ENCODE measurements around the gene PCDHA7.
"Not testable (repeated sequence)": the region's sequence is repeated elsewhere in the genome, so short reads cannot be mapped to it uniquely, and the experiment has no call there.

PCDHA7 gene, protein sequence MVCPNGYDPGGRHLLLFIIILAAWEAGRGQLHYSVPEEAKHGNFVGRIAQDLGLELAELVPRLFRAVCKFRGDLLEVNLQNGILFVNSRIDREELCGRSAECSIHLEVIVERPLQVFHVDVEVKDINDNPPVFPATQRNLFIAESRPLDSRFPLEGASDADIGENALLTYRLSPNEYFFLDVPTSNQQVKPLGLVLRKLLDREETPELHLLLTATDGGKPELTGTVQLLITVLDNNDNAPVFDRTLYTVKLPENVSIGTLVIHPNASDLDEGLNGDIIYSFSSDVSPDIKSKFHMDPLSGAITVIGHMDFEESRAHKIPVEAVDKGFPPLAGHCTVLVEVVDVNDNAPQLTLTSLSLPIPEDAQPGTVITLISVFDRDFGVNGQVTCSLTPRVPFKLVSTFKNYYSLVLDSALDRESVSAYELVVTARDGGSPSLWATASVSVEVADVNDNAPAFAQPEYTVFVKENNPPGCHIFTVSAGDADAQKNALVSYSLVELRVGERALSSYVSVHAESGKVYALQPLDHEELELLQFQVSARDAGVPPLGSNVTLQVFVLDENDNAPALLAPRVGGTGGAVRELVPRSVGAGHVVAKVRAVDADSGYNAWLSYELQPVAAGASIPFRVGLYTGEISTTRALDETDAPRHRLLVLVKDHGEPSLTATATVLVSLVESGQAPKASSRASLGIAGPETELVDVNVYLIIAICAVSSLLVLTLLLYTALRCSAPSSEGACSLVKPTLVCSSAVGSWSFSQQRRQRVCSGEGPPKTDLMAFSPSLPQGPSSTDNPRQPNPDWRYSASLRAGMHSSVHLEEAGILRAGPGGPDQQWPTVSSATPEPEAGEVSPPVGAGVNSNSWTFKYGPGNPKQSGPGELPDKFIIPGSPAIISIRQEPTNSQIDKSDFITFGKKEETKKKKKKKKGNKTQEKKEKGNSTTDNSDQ

DNA sequence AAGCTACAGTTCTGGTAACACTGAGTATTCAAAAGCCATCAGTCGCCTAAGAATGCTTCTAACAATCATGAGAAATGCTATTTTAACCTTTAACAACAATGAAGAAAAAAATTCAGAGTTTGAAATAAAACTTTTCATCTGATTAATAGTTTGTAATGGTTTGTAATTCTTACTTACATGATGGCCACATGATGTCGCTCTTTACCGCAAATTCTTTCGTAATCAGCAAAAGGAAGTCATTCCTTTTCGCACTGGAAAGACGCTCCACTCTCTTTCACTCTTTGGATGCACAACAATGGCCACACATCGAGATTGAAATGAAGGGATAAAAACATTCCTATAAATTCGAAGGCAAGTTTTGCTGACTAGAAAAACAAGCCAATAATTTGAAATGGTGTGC is at the start of gene PCDHA7:
PCDHA7 (plus strand) TSS at position 277 of the 400 bp plus-strand sequence; CDS start at position 392, 115 bp downstream.
- H3K27me3 ChIP-seq (ENCODE audit: control insufficient read depth, insufficient read depth, low read length): peaks cover 2% of the 10 kb centered on the region
- H3K9ac ChIP-seq (ENCODE audit: low read length): no peak within 1 kb of the TSS
- H3K27ac ChIP-seq (ENCODE audit: low read depth, low read length): no peak within 1 kb of the TSS
- no peaks in the 10 kb centered on the region for H3K4me1 ChIP-seq (ENCODE audit: control insufficient read depth, insufficient read depth, low read length)
- no peak within 1 kb of the TSS for H3K4me3 ChIP-seq (ENCODE audit: low read length)
- H3K36me3 ChIP-seq (ENCODE audit: control insufficient read depth, insufficient read depth, low read length): no peaks in the 10 kb centered on the region

DNA sequence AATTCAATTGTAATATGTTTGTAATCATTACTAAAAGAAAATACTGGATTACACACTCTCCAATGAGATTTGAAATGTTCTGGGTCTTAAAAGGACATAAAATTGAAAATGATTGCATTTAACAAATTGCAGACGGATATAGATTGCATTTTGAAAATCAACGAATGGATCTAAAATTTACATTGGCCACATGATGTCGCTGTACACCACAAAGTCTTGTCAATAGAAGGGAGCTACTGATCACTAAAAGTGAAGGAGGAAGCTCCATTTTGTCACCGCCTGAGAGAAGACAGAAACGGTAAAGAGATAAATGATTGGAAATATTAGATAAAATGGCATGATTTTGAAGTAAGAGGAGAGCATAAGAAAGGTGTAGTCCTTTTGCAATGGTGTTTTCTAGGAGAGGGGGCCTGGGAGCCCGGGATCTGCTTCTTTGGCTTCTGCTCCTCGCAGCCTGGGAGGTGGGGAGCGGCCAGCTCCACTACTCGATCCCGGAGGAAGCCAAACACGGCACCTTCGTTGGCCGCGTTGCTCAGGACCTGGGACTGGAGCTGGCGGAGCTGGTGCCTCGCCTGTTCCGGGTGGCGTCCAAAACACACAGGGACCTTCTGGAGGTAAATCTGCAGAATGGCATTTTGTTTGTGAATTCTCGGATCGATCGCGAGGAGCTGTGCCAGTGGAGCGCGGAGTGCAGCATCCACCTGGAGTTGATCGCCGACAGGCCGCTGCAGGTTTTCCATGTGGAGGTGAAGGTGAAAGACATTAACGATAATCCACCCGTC is 48.0 kb upstream of the PCDHA7 start, which contains the start of gene PCDHA1:
PCDHA1 (plus strand) TSS at position 236 of the 782 bp plus-strand sequence.
- H3K4me3 ChIP-seq (ENCODE audit: low read length): no peak within 1 kb of the TSS
- no peak within 1 kb of the TSS for H3K9ac ChIP-seq (ENCODE audit: low read length)
- no peaks in the 10 kb centered on the region for H3K27me3 ChIP-seq (ENCODE audit: control insufficient read depth, insufficient read depth, low read length)

DNA sequence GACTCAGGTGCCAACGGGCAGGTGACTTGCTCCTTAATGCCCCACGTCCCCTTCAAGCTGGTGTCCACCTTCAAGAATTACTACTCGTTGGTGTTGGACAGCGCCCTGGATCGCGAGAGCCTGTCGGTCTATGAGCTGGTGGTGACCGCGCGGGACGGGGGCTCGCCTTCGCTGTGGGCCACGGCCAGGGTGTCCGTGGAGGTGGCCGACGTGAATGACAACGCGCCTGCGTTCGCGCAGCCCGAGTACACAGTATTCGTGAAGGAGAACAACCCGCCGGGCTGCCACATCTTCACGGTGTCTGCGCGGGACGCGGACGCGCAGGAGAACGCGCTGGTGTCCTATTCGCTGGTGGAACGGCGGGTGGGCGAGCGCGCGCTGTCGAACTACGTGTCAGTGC is 46.6 kb upstream of the PCDHA7 start:
- H3K4me3 ChIP-seq (ENCODE audit: low read length); H3K27ac ChIP-seq (ENCODE audit: low read depth, low read length); H3K9ac ChIP-seq (ENCODE audit: low read length); H3K27me3 ChIP-seq (ENCODE audit: control insufficient read depth, insufficient read depth, low read length); H3K4me1 ChIP-seq (ENCODE audit: control insufficient read depth, insufficient read depth, low read length); H3K36me3 ChIP-seq (ENCODE audit: control insufficient read depth, insufficient read depth, low read length): not testable (repeated sequence)

More for the DNA sequence above, 48.0 kb upstream of the PCDHA7 start, which contains the start of gene PCDHA1:
- H3K4me1 ChIP-seq (ENCODE audit: control insufficient read depth, insufficient read depth, low read length): no peaks in the 10 kb centered on the region
- no peaks in the 10 kb centered on the region for H3K36me3 ChIP-seq (ENCODE audit: control insufficient read depth, insufficient read depth, low read length)
- H3K27ac ChIP-seq (ENCODE audit: low read depth, low read length): no peak within 1 kb of the TSS

DNA sequence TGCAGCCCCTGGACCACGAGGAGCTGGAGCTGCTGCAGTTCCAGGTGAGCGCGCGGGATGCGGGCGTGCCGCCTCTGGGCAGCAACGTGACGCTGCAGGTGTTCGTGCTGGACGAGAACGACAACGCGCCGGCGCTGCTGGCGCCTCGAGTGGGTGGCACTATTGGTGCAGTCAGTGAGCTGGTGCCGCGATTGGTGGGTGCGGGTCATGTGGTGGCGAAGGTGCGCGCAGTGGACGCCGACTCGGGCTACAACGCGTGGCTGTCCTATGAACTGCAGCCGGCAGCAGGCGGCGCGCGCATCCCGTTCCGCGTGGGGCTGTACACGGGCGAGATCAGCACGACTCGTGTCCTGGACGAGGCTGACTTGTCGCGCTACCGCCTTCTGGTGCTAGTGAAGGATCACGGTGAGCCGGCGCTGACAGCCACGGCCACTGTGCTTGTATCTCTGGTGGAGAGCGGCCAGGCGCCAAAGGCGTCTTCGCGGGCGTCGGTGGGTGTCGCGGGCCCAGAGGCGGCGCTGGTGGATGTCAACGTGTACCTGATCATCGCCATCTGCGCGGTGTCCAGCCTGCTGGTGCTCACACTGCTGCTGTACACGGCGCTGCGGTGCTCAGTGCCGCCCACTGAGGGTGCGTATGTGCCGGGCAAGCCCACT is 46.1 kb upstream of the PCDHA7 start:
- H3K4me3 ChIP-seq (ENCODE audit: low read length); H3K27me3 ChIP-seq (ENCODE audit: control insufficient read depth, insufficient read depth, low read length); H3K9ac ChIP-seq (ENCODE audit: low read length); H3K27ac ChIP-seq (ENCODE audit: low read depth, low read length); H3K4me1 ChIP-seq (ENCODE audit: control insufficient read depth, insufficient read depth, low read length); H3K36me3 ChIP-seq (ENCODE audit: control insufficient read depth, insufficient read depth, low read length): not testable (repeated sequence)

DNA sequence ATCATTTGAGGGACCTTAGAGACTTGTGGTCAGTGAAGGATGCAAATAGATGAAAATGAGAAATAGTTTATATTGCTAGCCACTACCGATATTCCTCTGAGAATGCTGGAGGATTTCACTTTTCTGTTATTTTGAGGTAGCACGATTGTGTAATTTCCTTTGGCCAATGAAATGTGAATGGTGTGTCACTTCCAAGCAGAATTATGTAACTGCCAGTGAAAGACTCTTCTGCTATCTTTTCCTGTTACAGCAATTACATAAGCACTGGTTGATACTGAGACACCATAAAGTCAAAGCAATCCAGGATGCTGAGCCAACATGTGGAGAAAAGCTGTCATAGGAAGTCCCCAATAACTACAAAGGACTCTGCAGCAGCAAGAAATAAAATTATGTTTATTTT is 43.0 kb upstream of the PCDHA7 start:
- Histone ChIP-seq H3K27me3 (ENCODE audit: control insufficient read depth, insufficient read depth, low read length) (no peaks in the 10 kb centered on the region), H3K9ac (ENCODE audit: low read length) (no peak overlapping the region), H3K4me3 (ENCODE audit: low read length) (no peak overlapping the region), H3K4me1 (ENCODE audit: control insufficient read depth, insufficient read depth, low read length) (no peaks in the 10 kb centered on the region), H3K36me3 (ENCODE audit: control insufficient read depth, insufficient read depth, low read length) (no peaks in the 10 kb centered on the region), H3K27ac (ENCODE audit: low read depth, low read length) (no peak overlapping the region)

DNA sequence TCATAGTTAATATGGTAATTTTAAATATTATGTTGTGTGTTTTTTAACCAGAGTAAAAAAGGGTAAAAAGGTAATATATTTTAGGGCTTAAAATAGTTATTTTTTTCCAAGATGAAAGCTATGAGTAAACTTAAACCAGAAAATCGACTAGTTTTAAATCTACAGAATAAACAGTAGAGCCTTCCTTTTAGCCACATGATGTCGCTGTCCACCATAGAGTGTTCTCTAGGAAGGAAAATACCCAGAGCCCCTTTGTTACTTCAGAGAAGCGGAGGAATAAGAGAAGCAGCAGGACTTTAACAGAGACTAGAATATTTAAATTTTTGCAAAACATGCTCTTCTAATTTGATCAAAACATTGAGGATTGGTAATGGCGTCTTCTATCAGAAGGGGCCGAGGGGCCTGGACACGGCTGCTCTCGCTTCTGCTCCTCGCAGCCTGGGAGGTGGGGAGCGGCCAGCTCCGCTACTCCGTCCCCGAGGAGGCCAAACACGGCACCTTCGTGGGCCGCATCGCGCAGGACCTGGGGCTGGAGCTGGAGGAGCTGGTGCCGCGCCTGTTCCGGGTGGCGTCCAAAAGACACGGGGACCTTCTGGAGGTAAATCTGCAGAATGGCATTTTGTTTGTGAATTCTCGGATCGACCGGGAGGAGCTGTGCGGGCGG is 39.3 kb upstream of the PCDHA7 start, which contains the start of gene PCDHA2:
PCDHA2 (plus strand) TSS at position 258 of the 664 bp plus-strand sequence.
- H3K27ac ChIP-seq (ENCODE audit: low read depth, low read length): no peak within 1 kb of the TSS
- H3K36me3 ChIP-seq (ENCODE audit: control insufficient read depth, insufficient read depth, low read length): no peaks in the 10 kb centered on the region
- no peaks in the 10 kb centered on the region for H3K4me1 ChIP-seq (ENCODE audit: control insufficient read depth, insufficient read depth, low read length)
- no peaks in the 10 kb centered on the region for H3K27me3 ChIP-seq (ENCODE audit: control insufficient read depth, insufficient read depth, low read length)
- no peak within 1 kb of the TSS for H3K4me3 ChIP-seq (ENCODE audit: low read length)
- no peak within 1 kb of the TSS for H3K9ac ChIP-seq (ENCODE audit: low read length)

DNA sequence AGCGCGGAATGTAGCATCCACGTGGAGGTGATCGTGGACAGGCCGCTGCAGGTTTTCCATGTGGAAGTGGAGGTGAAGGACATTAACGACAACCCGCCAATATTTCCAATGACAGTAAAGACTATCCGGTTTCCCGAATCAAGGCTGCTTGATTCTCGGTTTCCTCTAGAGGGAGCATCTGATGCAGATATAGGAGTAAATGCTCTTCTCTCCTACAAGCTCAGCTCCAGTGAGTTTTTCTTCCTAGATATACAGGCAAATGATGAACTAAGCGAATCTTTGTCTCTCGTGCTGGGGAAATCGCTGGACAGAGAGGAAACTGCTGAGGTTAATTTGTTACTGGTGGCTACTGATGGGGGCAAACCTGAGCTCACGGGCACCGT is 38.8 kb upstream of the PCDHA7 start:
- Histone ChIP-seq H3K27ac (ENCODE audit: low read depth, low read length) (no peak overlapping the region), H3K4me3 (ENCODE audit: low read length) (no peak overlapping the region), H3K36me3 (ENCODE audit: control insufficient read depth, insufficient read depth, low read length) (no peaks in the 10 kb centered on the region), H3K4me1 (ENCODE audit: control insufficient read depth, insufficient read depth, low read length) (no peaks in the 10 kb centered on the region), H3K9ac (ENCODE audit: low read length) (no peak overlapping the region), H3K27me3 (ENCODE audit: control insufficient read depth, insufficient read depth, low read length) (no peaks in the 10 kb centered on the region)

DNA sequence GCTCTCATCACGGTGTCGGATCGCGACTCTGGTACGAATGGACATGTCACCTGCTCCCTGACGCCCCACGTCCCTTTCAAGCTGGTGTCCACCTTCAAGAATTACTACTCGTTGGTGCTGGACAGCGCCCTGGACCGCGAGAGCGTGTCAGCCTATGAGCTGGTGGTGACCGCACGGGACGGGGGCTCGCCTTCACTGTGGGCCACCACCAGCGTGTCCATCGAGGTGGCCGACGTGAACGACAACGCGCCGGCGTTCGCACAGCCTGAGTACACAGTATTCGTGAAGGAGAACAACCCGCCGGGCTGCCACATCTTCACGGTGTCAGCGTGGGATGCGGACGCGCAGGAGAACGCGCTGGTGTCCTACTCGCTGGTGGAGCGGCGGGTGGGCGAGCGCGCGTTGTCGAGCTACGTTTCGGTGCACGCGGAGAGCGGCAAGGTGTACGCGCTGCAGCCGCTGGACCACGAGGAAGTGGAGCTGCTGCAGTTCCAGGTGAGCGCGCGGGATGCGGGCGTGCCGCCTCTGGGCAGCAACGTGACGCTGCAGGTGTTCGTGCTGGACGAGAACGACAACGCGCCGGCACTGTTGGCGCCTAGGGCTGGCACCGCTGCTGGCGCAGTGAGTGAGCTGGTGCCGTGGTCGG is 37.9 kb upstream of the PCDHA7 start:
- H3K27ac ChIP-seq (ENCODE audit: low read depth, low read length); H3K4me3 ChIP-seq (ENCODE audit: low read length); H3K4me1 ChIP-seq (ENCODE audit: control insufficient read depth, insufficient read depth, low read length); H3K36me3 ChIP-seq (ENCODE audit: control insufficient read depth, insufficient read depth, low read length); H3K9ac ChIP-seq (ENCODE audit: low read length); H3K27me3 ChIP-seq (ENCODE audit: control insufficient read depth, insufficient read depth, low read length): not testable (repeated sequence)

DNA sequence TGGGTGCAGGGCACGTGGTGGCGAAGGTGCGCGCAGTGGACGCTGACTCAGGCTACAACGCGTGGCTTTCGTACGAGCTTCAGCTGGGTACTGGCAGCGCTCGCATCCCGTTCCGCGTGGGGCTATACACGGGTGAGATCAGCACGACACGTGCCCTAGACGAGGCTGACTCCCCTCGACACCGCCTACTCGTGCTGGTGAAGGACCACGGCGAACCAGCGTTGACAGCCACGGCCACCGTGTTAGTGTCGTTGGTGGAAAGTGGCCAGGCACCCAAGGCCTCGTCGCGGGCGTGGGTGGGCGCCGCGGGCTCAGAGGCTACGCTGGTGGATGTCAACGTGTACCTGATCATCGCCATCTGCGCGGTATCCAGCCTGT is 37.4 kb upstream of the PCDHA7 start:
- H3K9ac ChIP-seq (ENCODE audit: low read length): no peak overlapping the region
- H3K4me3 ChIP-seq (ENCODE audit: low read length): no peak overlapping the region
- no peak overlapping the region for H3K27ac ChIP-seq (ENCODE audit: low read depth, low read length)
- H3K27me3 ChIP-seq (ENCODE audit: control insufficient read depth, insufficient read depth, low read length): no peaks in the 10 kb centered on the region
- H3K4me1 ChIP-seq (ENCODE audit: control insufficient read depth, insufficient read depth, low read length): no peaks in the 10 kb centered on the region
- no peaks in the 10 kb centered on the region for H3K36me3 ChIP-seq (ENCODE audit: control insufficient read depth, insufficient read depth, low read length)

DNA sequence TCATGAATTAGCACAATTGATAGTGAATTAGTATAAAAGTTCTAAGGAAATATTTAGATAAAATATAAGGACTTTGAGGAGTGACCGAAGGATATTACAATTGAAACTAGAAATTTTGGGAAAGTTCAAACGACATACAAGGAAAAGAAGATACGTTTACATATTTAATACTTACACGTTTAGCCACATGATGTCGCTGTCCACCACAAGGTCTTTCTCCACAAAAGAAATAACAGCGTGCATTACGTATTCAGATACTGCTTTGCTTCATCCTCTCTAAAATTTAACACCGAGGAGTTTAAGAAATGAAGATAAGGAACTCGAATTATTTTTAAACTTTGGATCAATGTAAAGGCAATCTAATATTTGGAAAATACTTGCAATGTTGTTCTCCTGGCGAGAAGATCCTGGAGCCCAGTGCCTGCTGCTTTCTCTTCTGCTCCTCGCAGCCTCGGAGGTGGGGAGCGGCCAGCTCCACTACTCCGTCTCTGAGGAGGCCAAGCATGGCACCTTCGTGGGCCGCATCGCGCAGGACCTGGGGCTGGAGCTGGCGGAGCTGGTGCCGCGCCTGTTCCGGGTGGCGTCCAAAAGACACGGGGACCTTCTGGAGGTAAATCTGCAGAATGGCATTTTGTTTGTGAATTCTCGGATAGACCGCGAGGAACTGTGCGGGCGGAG is 33.1 kb upstream of the PCDHA7 start, which contains the start of gene PCDHA3:
PCDHA3 (plus strand) TSS at position 242 of the 678 bp plus-strand sequence.
- Histone ChIP-seq H3K4me1 (ENCODE audit: control insufficient read depth, insufficient read depth, low read length) (no peaks in the 10 kb centered on the region), H3K27ac (ENCODE audit: low read depth, low read length) (no peak within 1 kb of the TSS), H3K4me3 (ENCODE audit: low read length) (peak within 1 kb of the TSS; percentile 14), H3K27me3 (ENCODE audit: control insufficient read depth, insufficient read depth, low read length) (no peaks in the 10 kb centered on the region), H3K36me3 (ENCODE audit: control insufficient read depth, insufficient read depth, low read length) (no peaks in the 10 kb centered on the region), H3K9ac (ENCODE audit: low read length) (no peak within 1 kb of the TSS)
